ENCODE measurements around the gene RHBDF2. TPM values are rescaled to one million over a fixed set of nuclear protein-coding genes. Genes with fewer than 3 reads are reported as not detected.

RHBDF2 gene
- total RNA-seq, 1 experiment from 2014 or later, result 33.6 TPM

DNA sequence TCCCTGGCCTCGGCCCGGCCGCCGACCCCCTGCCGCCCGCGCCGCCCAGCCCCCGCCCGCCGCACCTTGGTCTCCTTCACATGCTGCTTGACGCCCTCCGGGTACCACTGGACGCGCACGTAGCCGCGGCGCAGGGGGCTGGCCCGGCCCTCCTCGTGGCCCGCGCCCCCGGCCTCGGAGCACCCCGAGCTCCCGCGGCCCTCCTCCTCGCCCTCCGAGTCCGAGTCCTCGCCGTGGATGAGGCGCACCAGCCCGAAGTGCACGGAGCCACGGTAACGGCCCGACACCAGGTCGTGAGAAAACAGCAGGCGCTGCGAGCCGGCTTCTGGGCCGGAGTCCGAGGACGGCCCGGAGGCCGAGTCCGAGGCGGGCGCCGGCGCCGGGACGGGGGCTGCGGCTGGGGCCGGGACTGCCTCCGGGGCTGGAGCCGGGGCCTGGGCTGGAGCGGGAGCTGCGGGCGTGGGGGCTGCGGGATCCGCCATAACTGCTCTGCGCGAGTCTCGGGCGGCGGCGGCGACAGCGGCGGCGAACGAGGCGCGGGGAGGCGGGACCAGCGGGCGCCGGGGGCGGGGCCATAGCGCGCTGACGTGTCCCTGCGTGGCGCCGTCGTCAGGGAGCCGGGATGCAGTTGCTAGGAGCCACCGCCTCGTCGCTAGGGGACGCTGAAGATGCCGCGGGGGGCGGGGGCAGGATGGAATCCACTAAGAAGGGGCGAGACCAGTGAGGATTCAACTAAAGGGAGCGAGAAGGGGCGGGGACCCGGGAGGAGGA, 48.4 kb downstream of the RHBDF2 start, which contains the start of gene UBE2O:
Gene UBE2O (minus strand): TSS at position 493 of the 771 bp plus-strand sequence. CDS start 11 bp downstream, at position 482.
- DNase-seq (ENCODE audit: low read depth), result peak; percentile 82
- in situ Hi-C loops (cut with HindIII; ENCODE audit: low pct_unique_long_range_greater_than_20kb, low sequenced_read_pairs), result no loop called here

DNA sequence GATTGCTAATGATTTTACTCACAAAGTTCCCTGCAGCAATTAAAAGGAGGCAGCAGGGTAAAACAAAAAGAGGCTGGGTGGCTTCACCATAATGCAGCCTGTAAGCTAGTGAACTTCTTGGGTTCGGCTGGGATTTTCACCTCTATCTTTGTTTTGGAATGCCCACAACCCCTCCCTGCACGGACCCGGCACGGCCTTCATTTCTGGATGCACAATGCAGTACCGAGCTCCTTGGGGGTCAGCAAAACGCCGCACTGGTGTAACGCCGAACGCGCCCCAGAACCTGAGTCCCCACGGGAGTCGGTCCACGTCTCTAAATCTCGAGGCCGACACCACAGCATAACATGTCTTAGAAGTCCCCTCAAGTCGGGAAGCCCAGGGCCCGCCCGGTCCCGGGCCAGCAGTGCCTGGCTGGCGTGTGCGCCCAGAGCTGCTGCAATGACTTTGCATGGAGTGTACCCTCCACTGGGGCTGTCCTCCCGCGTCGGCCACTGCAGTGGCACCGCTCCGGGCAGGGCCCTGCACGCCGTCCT, 49.0 kb downstream of the RHBDF2 start:
- in situ Hi-C loops (cut with HindIII; ENCODE audit: low pct_unique_long_range_greater_than_20kb, low sequenced_read_pairs), result no loop called here
- DNase-seq (ENCODE audit: low read depth), result no peak

- in situ Hi-C loops (cut with HindIII; ENCODE audit: low pct_unique_long_range_greater_than_20kb, low sequenced_read_pairs), result no loop called here
- DNase-seq (ENCODE audit: low read depth), result no peak
Observed at GRCh38 chr17:76451506-76451905, 49.7 kb downstream of the RHBDF2 start.

GRCh38 chr17:76449126-76449525, 52.1 kb downstream of the RHBDF2 start:
- DNase-seq (ENCODE audit: low read depth), result no peak
- in situ Hi-C loops (cut with HindIII; ENCODE audit: low pct_unique_long_range_greater_than_20kb, low sequenced_read_pairs), result no loop called here

DNA sequence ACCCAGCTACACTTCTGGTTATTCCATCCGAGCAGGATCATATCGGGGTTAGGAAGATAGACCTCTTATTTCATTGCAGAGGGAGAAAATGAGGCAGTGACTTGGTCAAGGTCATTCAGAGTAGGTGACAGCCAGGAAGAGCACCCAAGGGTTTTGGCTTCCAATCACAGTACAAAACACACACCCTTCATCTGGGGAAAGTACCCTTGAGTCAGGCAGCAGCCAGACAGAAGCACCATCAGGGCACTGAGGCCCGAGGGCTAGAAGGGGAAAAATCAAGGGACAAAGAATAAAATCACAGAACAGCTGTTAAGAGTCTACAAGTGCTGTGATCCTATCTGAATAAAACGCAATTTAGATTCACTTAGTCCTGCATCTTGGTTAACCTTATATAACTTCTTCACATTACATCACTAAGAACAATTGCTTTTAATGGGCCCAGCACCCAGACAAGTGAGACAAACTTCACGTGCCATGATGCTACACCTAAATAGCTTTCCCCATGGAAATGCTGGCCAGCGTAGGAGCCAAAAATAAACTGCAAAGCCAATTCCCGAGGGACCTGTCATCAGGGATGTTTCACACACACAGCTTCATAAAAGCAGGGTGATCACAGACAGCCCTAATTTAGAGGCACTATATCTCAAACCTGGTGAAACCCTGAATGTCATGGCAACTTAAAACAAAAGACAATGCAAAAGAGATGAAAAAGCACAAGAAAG, 53.1 kb downstream of the RHBDF2 start:
- DNase-seq (ENCODE audit: low read depth), result no peak

GRCh38 chr17:76446449-76447231, 54.6 kb downstream of the RHBDF2 start:
- peak; percentile 90 for DNase-seq (ENCODE audit: low read depth)
- in situ Hi-C loops (cut with HindIII; ENCODE audit: low pct_unique_long_range_greater_than_20kb, low sequenced_read_pairs), result no loop called here

More for the DNA sequence above, 53.1 kb downstream of the RHBDF2 start:
- in situ Hi-C loops (cut with HindIII; ENCODE audit: low pct_unique_long_range_greater_than_20kb, low sequenced_read_pairs), result no loop called here

DNA sequence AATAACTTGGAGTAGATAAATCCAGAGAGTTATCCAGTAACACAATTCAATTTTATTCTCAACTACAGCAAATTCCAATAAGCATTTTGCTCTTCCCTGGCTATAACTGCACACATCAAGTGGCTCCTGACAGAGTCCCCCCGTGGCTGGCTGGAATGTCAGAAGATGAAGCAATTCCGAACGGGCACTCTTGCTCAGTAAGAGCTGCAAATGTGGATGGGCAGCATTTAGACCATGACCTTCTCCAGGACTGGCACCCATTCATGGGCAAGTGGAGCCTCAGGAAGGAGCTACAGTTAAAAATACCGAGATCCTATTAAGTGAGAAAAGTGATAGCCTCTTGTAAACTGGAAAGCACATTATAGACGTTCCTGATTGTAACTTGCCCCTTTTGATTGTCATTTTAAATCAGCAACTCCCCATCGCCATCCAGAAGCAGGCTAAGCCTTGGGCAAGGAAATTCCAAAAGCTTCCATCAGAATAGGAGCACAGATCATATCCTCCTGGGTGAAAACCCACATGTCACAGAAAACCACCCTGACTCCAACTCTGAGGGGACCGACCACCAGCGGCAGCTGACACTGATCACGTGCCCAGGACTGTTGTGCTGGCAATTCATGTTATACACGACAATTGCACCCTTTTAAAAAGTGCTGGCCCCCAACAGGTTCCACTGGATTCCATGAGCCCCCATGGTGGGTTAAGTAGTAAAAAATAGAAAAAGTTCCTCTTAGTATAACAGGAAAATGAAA, 55.4 kb downstream of the RHBDF2 start:
- in situ Hi-C loops (cut with HindIII; ENCODE audit: low pct_unique_long_range_greater_than_20kb, low sequenced_read_pairs), result no loop called here
- no peak for DNase-seq (ENCODE audit: low read depth)

DNA sequence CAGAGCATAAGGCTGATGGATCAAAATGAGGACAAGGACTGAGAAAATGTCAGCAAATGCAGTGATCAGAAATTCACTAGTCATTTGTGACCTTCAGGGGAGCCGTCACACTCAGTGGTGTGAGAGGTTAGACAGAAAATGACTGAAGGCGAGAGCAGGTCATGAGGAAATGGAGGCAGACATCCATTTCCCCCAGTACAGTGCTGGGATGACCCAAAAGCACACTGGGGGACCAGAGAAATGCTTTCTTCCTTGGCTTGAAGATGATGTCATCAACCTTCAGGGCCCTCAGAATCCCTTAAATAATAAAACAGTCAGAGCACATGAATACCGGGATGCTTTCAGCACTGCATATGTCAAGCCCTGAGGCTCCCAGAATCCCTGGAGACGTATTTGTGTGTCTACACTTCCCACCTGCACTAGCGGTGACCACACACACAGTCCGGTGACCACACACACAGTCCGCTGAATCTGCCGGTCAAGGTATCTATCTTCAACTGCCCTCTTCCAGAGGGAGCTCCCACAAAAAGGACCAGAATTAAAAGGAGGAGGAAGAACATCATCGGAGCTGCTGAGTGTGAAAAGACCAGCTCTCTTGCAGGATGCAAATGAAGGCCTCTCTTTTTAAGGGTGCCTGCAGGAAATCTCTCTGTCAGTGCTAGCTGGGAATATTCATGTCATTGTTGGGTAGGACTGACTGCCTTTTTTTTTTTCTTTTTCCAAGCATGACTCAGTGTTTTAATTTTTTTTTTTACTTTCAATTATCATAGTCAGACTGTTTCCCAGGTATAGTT, 56.5 kb downstream of the RHBDF2 start:
- in situ Hi-C loops (cut with HindIII; ENCODE audit: low pct_unique_long_range_greater_than_20kb, low sequenced_read_pairs), result no loop called here
- DNase-seq (ENCODE audit: low read depth), result peak; percentile 62

GRCh38 chr17:76442341-76443338, 58.6 kb downstream of the RHBDF2 start:
- DNase-seq (ENCODE audit: low read depth), result no peak
- in situ Hi-C loops (cut with HindIII; ENCODE audit: low pct_unique_long_range_greater_than_20kb, low sequenced_read_pairs), result no loop called here

- DNase-seq (ENCODE audit: low read depth), result no peak
- in situ Hi-C loops (cut with HindIII; ENCODE audit: low pct_unique_long_range_greater_than_20kb, low sequenced_read_pairs), result no loop called here
Observed at GRCh38 chr17:76441686-76442340, 59.4 kb downstream of the RHBDF2 start.

DNA sequence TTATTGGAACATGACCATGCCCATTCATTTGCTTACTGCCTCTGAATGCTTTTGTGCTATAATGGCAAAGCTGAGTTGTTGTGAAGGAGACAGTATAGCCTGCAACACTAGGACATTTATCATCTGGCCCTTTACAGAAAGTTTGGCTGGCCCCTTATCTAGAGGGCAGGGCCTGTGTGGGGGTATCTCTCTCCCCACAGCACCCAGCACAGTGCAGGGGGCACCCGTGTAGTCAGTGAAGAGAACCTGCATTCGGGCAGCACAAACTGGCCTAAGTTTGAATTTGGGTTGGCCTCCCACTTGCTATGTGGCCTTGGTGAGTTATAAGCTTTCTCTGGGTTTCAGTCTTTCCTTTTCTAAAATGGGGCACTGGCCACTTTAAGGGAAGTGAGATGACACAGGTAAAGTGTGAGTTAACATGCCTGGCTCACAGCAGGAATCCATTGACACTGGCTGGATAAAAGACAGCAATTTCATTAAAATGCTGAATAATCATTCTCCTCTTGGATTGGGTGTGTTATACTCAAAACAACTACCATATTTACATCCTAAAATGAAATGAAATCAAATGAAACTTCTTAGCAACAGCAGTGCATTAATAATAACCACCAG, 60.4 kb downstream of the RHBDF2 start:
- DNase-seq (ENCODE audit: low read depth), result no peak

DNA sequence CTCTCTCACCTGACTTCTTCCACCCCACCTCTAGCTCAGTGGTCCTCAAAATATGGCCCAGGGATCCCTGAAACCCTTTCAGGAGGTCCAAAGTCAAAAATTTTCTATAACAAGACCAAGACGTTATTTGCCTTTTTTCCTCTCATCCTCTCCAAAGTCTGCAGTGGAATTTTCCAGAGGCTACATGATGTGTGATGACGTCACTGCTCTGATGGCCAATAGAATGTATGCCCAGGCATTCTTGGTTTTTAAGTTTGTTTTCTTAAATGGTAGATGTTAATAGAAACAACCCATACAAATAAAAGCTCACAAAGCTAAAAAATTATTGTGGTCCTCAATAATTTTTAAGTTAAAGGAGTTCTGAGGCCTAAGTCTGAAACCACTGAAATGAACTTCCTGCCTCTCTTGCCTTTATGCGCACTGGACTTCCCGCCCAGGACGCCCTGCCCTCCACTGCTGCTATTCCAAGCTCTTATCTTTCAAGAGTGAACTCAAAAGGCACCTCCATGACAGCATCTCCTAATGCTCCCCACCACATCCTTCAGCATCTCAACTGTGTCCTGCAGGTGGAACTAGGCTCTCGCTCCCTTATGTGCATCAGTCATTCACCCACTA, 61.8 kb downstream of the RHBDF2 start:
- no peak for DNase-seq (ENCODE audit: low read depth)
- in situ Hi-C loops (cut with HindIII; ENCODE audit: low pct_unique_long_range_greater_than_20kb, low sequenced_read_pairs), result no loop called here

More for the DNA sequence above, 60.4 kb downstream of the RHBDF2 start:
- in situ Hi-C loops (cut with HindIII; ENCODE audit: low pct_unique_long_range_greater_than_20kb, low sequenced_read_pairs), result no loop called here

GRCh38 chr17:76438906-76439305, 62.3 kb downstream of the RHBDF2 start:
- no peak for DNase-seq (ENCODE audit: low read depth)

GRCh38 chr17:76437467-76438402, 63.5 kb downstream of the RHBDF2 start:
- DNase-seq (ENCODE audit: low read depth), result no peak
- in situ Hi-C loops (cut with HindIII; ENCODE audit: low pct_unique_long_range_greater_than_20kb, low sequenced_read_pairs), result no loop called here

More at GRCh38 chr17:76438906-76439305, 62.3 kb downstream of the RHBDF2 start:
- in situ Hi-C loops (cut with HindIII; ENCODE audit: low pct_unique_long_range_greater_than_20kb, low sequenced_read_pairs), result no loop called here

Measured in Caki2 (cell line).